GM19438 (cell line): ENCODE measurements around the gene SUSD3.
A peak's percentile ranks its signal among the peaks of the same experiment; 100 is the strongest.

ENCODE experiments used
- ATAC-seq: cut with Tn5 transposase; IDR thresholded peaks from one replicate; pipeline ENCODE4 v1.9.1; 2021; ENCODE audit warnings: low read depth; ENCODE audit not compliant: unreplicated experiment

SUSD3 gene

GRCh38 chr9:93050231-93050630 lies 8.3 kb upstream of the SUSD3 start:
- ATAC-seq, result no peak

GRCh38 chr9:93051680-93052089 lies 6.8 kb upstream of the SUSD3 start:
- ATAC-seq, result no peak

- ATAC-seq, result no peak
These were observed 5.5 kb upstream of the SUSD3 start for GRCh38 chr9:93052791-93053540.

- no peak for ATAC-seq
These were observed 4.6 kb upstream of the SUSD3 start for GRCh38 chr9:93053781-93054331.

GRCh38 chr9:93054758-93055704 lies 3.5 kb upstream of the SUSD3 start:
- ATAC-seq, result no peak

- no peak for ATAC-seq
These were observed 1.3 kb upstream of the SUSD3 start for GRCh38 chr9:93057042-93057702.

- peak; percentile 19 for ATAC-seq
These were observed 672 bp upstream of the SUSD3 start for GRCh38 chr9:93057703-93058354.

GRCh38 chr9:93059011-93059714 lies 662 bp downstream of the SUSD3 start:
- ATAC-seq, result no peak

GRCh38 chr9:93059715-93060578 lies 1.4 kb downstream of the SUSD3 start:
- ATAC-seq, result no peak

GRCh38 chr9:93060746-93061259 lies 2.3 kb downstream of the SUSD3 start:
- no peak for ATAC-seq

- no peak for ATAC-seq
These were observed 2.8 kb downstream of the SUSD3 start for GRCh38 chr9:93061260-93061751.

GRCh38 chr9:93061791-93062763 lies 3.6 kb downstream of the SUSD3 start:
- ATAC-seq, result peak; percentile 29

- peak; percentile 73 for ATAC-seq
These were observed 6.1 kb downstream of the SUSD3 start for GRCh38 chr9:93064392-93065134.

GRCh38 chr9:93065135-93065720 lies 6.7 kb downstream of the SUSD3 start:
- ATAC-seq, result no peak

- no peak for ATAC-seq
These were observed 8.6 kb downstream of the SUSD3 start for GRCh38 chr9:93066978-93067603.

- no peak for ATAC-seq
These were observed 10.5 kb downstream of the SUSD3 start for GRCh38 chr9:93068956-93069355.
